H9 (cell line): ENCODE data around the gene VKORC1. TPM values are rescaled to one million over a fixed set of nuclear protein-coding genes. Genes with fewer than 3 reads are reported as not detected.

ENCODE experiments used
- DNase-seq: peaks from one replicate; pipeline ENCODE4 v3.0.0-alpha.2; 2017
- H2AFZ ChIP-seq: one replicate; pipeline ENCODE4 v1.6.1; 2013; ENCODE audit warnings: mild to moderate bottlenecking, low read length, control low read depth, moderate library complexity
- H2AK5ac ChIP-seq: 2 replicates; pipeline ENCODE4 v1.6.1; 2013; ENCODE audit warnings: low read length, control low read depth, mixed read lengths; ENCODE audit not compliant: insufficient read length
- H2BK120ac ChIP-seq: one replicate; pipeline ENCODE4 v1.6.1; 2013; ENCODE audit warnings: low read depth, mild to moderate bottlenecking, low read length, control low read depth, inconsistent platforms; ENCODE audit not compliant: poor library complexity, severe bottlenecking
- H2BK12ac ChIP-seq: 2 replicates; pipeline ENCODE4 v1.6.1; 2013; ENCODE audit warnings: low read length, control low read depth, mixed read lengths, low read depth; ENCODE audit not compliant: insufficient read length
- H2BK15ac ChIP-seq: 2 replicates; pipeline ENCODE4 v1.6.1; 2013; ENCODE audit warnings: low read depth, low read length, control low read depth
- H2BK20ac ChIP-seq: one replicate; pipeline ENCODE4 v1.6.1; 2013; ENCODE audit warnings: low read depth, mild to moderate bottlenecking, low read length, control low read depth, inconsistent platforms; ENCODE audit not compliant: poor library complexity, severe bottlenecking
- H2BK5ac ChIP-seq: 2 replicates; pipeline ENCODE4 v1.6.1; 2013; ENCODE audit warnings: low read length, control low read depth, mixed read lengths; ENCODE audit not compliant: insufficient read length
- H3K14ac ChIP-seq: 2 replicates; pipeline ENCODE4 v1.6.1; 2013; ENCODE audit warnings: low read length, control low read depth; ENCODE audit not compliant: insufficient read depth
- H3K18ac ChIP-seq: 2 replicates; pipeline ENCODE4 v1.6.1; 2013; ENCODE audit warnings: low read depth, mild to moderate bottlenecking, mixed read lengths, low read length, control low read depth; ENCODE audit not compliant: insufficient read length
- H3K23ac ChIP-seq: 2 replicates; pipeline ENCODE4 v1.6.1; 2013; ENCODE audit warnings: low read length, control low read depth, mixed read lengths, low read depth; ENCODE audit not compliant: insufficient read length
- H3K23me2 ChIP-seq: 2 replicates; pipeline ENCODE4 v1.6.1; 2013; ENCODE audit warnings: low read depth, mild to moderate bottlenecking, mixed read lengths, low read length, control low read depth; ENCODE audit not compliant: insufficient read length, poor library complexity, severe bottlenecking
- H3K27ac ChIP-seq: 2 replicates; pipeline ENCODE4 v1.5.1; 2013; ENCODE audit warnings: low read length, control low read depth, mixed read lengths, low read depth; ENCODE audit not compliant: insufficient read length
- H3K27me3 ChIP-seq: 2 replicates; pipeline ENCODE4 v1.6.1; 2013; ENCODE audit warnings: low read length, control low read depth, inconsistent platforms; ENCODE audit not compliant: insufficient read depth
- H3K4ac ChIP-seq: 2 replicates; pipeline ENCODE4 v1.6.1; 2013; ENCODE audit warnings: low read depth, mild to moderate bottlenecking, control low read depth, inconsistent platforms, low read length, moderate library complexity
- H3K4me1 ChIP-seq: 2 replicates; pipeline ENCODE4 v1.6.1; 2013; ENCODE audit warnings: low read length, control low read depth, inconsistent platforms; ENCODE audit not compliant: insufficient read depth
- H3K4me2 ChIP-seq: 2 replicates; pipeline ENCODE4 v1.6.1; 2013; ENCODE audit warnings: low read length, control low read depth, mixed read lengths; ENCODE audit not compliant: insufficient read length, insufficient read depth
- H3K56ac ChIP-seq: 2 replicates; pipeline ENCODE4 v1.6.1; 2013; ENCODE audit warnings: low read depth, mild to moderate bottlenecking, mixed read lengths, low read length, control low read depth; ENCODE audit not compliant: insufficient read length
- H3K79me1 ChIP-seq: 2 replicates; pipeline ENCODE4 v1.6.1; 2013; ENCODE audit warnings: low read depth, mild to moderate bottlenecking, moderate library complexity, low read length, control low read depth, inconsistent platforms; ENCODE audit not compliant: insufficient read depth, poor library complexity, severe bottlenecking
- H3K79me2 ChIP-seq: 2 replicates; pipeline ENCODE4 v1.6.1; 2013; ENCODE audit warnings: low read length, control low read depth, inconsistent platforms; ENCODE audit not compliant: insufficient read depth
- H3K9ac ChIP-seq: 2 replicates; pipeline ENCODE4 v1.6.1; 2013; ENCODE audit warnings: low read length, control low read depth, mixed read lengths; ENCODE audit not compliant: insufficient read length; ENCODE audit errors: extremely low read depth
- H3K9me3 ChIP-seq: one replicate; pipeline ENCODE4 v1.6.1; 2013; ENCODE audit warnings: low read depth, low read length, inconsistent platforms; ENCODE audit not compliant: control insufficient read depth
- H3T11ph ChIP-seq: one replicate; pipeline ENCODE4 v1.6.1; 2013; ENCODE audit warnings: mild to moderate bottlenecking, low read length, control low read depth, inconsistent platforms
- H4K20me1 ChIP-seq: one replicate; pipeline ENCODE4 v1.6.1; 2013; ENCODE audit not compliant: control insufficient read depth, insufficient read length, insufficient read depth
- H4K5ac ChIP-seq: 2 replicates; pipeline ENCODE4 v1.6.1; 2013; ENCODE audit warnings: low read depth, mild to moderate bottlenecking, mixed read lengths, low read length, control low read depth; ENCODE audit not compliant: insufficient read length
- H4K8ac ChIP-seq: replicated peaks from 2 replicates; pipeline ENCODE4 v1.6.1; 2013; ENCODE audit warnings: low read length, control low read depth, mixed read lengths, low read depth; ENCODE audit not compliant: insufficient read length
- H4K91ac ChIP-seq: 2 replicates; pipeline ENCODE4 v1.6.1; 2013; ENCODE audit warnings: low read depth, mild to moderate bottlenecking, moderate library complexity, mixed read lengths, low read length, control low read depth; ENCODE audit not compliant: insufficient read length
- H3K27ac Mint-ChIP-seq, 3 experiments: 2 replicates in 2 of 3; 3 replicates in 1 of 3; pipeline ENCODE4 v1.8.0; 2020 to 2021; ENCODE audit warnings: mixed read lengths in 3 of 3, mild to moderate bottlenecking in 1 of 3, moderate library complexity in 1 of 3
- H3K27me3 Mint-ChIP-seq: 2 replicates; pipeline ENCODE4 v1.8.0; 2021; ENCODE audit warnings: low read depth, mild to moderate bottlenecking, moderate library complexity, mixed read lengths
- H3K36me3 Mint-ChIP-seq, 3 experiments: 2 replicates in 2 of 3; 3 replicates in 1 of 3; pipeline ENCODE4 v1.8.0; 2020 to 2021; ENCODE audit warnings: low read depth in 3 of 3, mixed read lengths in 3 of 3; ENCODE audit not compliant: insufficient read depth in 1 of 3
- H3K4me1 Mint-ChIP-seq, 2 experiments: 2 replicates each; pipeline ENCODE4 v1.8.0; 2020; ENCODE audit warnings: mixed read lengths in 2 of 2
- H3K4me3 Mint-ChIP-seq, 2 experiments: 2 replicates in 1 of 2; 3 replicates in 1 of 2; pipeline ENCODE4 v1.8.0; 2020 to 2021; ENCODE audit warnings: mild to moderate bottlenecking in 2 of 2, mixed read lengths in 2 of 2, moderate library complexity in 1 of 2
- H3K9me3 Mint-ChIP-seq, 2 experiments: 2 replicates in 1 of 2; 3 replicates in 1 of 2; pipeline ENCODE4 v1.8.0; 2020; ENCODE audit warnings: mild to moderate bottlenecking in 2 of 2, mixed read lengths in 2 of 2, moderate library complexity in 1 of 2
- CTCF ChIP-seq: fragments of 200-600 bp; sonication (generic); conservative IDR thresholded peaks from 3 replicates; pipeline ENCODE4 v1.8.0; 2021; ENCODE audit warnings: antibody characterized with exemption, mild to moderate bottlenecking
- WGBS: extraction: QIAGEN DNeasy Blood & Tissue Kit; methylation state at CpG from one replicate; pipeline ENCODE4 v1.1.7; 2013; ENCODE audit warnings: missing lambda C conversion rate, low lambda C conversion rate, mixed read lengths; ENCODE audit not compliant: insufficient read length; ENCODE audit errors: extremely low coverage; 5-methylcytosine and 5-hydroxymethylcytosine counted together
- total RNA-seq: library from RNA; stranded (reverse); gene quantifications from 2 replicates; pipeline ENCODE4 v1.2.1, GENCODE V29; 2021

VKORC1 gene
- total RNA-seq, 1 experiment from 2014 or later, result 93.9 TPM

GRCh38 chr16:31133046-31133501 lies 38.5 kb upstream of the VKORC1 start:
- no peaks in the 10 kb centered on the region for H3K9me3 ChIP-seq
- H2BK20ac ChIP-seq, result no peak overlapping the region
- no peak overlapping the region for H3K9ac ChIP-seq
- TF ChIP-seq CTCF, result no peak
- no peak overlapping the region for H4K5ac ChIP-seq
- no peaks in the 10 kb centered on the region for H3K27me3 ChIP-seq
- H4K91ac ChIP-seq, result no peak overlapping the region
- peak overlapping the region; percentile 38 for H3K4me2 ChIP-seq
- H3K79me1 ChIP-seq, result peaks cover 5% of the 10 kb centered on the region
- no peak overlapping the region for H2BK12ac ChIP-seq
- no peak overlapping the region for H2AK5ac ChIP-seq
- peaks cover 46 to 54% of the 10 kb centered on the region in 2 experiments for H3K4me1 Mint-ChIP-seq
- H3K36me3 Mint-ChIP-seq, result peaks cover 27 to 38% (median 34%) of the 10 kb centered on the region in 3 experiments
- no peak overlapping the region for H3K14ac ChIP-seq
- H3K23me2 ChIP-seq, result peaks cover 5% of the 10 kb centered on the region
- no peak overlapping the region for H3K56ac ChIP-seq
- H3K4me3 Mint-ChIP-seq, result peak overlapping the region; percentile 81 to 92
- peak overlapping the region; percentile 50 to 88 (median 78); a peak in 4 of 7 replicates for H3K27ac Mint-ChIP-seq
- no peak overlapping the region for H4K8ac ChIP-seq
- H3K27ac ChIP-seq, result no peak overlapping the region
- WGBS, result no CpG with 5 or more reads among the region's 6 CpGs
- no peak for DNase-seq
- no peaks in the 10 kb centered on the region for H3K27me3 Mint-ChIP-seq
- no peaks in the 10 kb centered on the region for H4K20me1 ChIP-seq
- no peak overlapping the region for H2BK5ac ChIP-seq
- no peak overlapping the region for H2BK120ac ChIP-seq
- H3K18ac ChIP-seq, result no peak overlapping the region
- H3K23ac ChIP-seq, result no peak overlapping the region
- no peak overlapping the region; the same call in 1 of the 2 replicates for H3K4ac ChIP-seq
- H3T11ph ChIP-seq, result no peak overlapping the region
- peaks cover 4% of the 10 kb centered on the region; the same call in 1 of the 2 replicates for H3K79me2 ChIP-seq
- H2BK15ac ChIP-seq, result no peak overlapping the region
- no peaks in the 10 kb centered on the region; a peak in 1 of 5 replicates for H3K9me3 Mint-ChIP-seq
- H3K4me1 ChIP-seq, result peaks cover 18% of the 10 kb centered on the region; the same call in 1 of the 2 replicates
- no peak overlapping the region for H2AFZ ChIP-seq
